Activated CD8-positive, alpha-beta memory T cell treated with anti-CD3 and anti-CD28 coated beads, Interleukin-2, amount 10 ng/mL, durations not matched to agents 7 days and 5 days (primary cell): ENCODE results near the gene MPPED1. TPM values are rescaled to one million over a fixed set of nuclear protein-coding genes. Genes with fewer than 3 reads are reported as not detected.

ENCODE experiments used
- ATAC-seq: fragments of 150-1000 bp; cut with Tn5 transposase; one replicate; pipeline ENCODE4 v1.10.0; 2021; ENCODE audit warnings: moderate library complexity
- CTCF ChIA-PET: fragments of 350-600 bp; sonication (Branson Sonifier 250); formaldehyde crosslinking; loops from one replicate; lab custom pipeline; 2021; ENCODE audit warnings: antibody characterized with exemption; lab: Charles Lee
- DNase-seq: peaks from one replicate; pipeline ENCODE4 v3.0.0-alpha.2; 2020
- H3K27ac Mint-ChIP-seq: one replicate; pipeline ENCODE4 v1.8.0; 2021; ENCODE audit warnings: mild to moderate bottlenecking, mixed read lengths
- H3K27me3 Mint-ChIP-seq: one replicate; pipeline ENCODE4 v1.8.0; 2021; ENCODE audit warnings: mixed read lengths
- H3K36me3 Mint-ChIP-seq: one replicate; pipeline ENCODE4 v1.8.0; 2021; ENCODE audit warnings: mild to moderate bottlenecking, mixed read lengths
- H3K4me1 Mint-ChIP-seq: one replicate; pipeline ENCODE4 v1.8.0; 2021; ENCODE audit warnings: mixed read lengths
- H3K4me3 Mint-ChIP-seq: one replicate; pipeline ENCODE4 v1.8.0; 2021; ENCODE audit warnings: mild to moderate bottlenecking, moderate library complexity, mixed read lengths
- H3K9me3 Mint-ChIP-seq: one replicate; pipeline ENCODE4 v1.8.0; 2022; ENCODE audit warnings: low read depth, mixed read lengths
- total RNA-seq, 2 experiments: library from RNA; stranded (reverse); gene quantifications; one replicate each; pipeline ENCODE4 v1.2.3, GENCODE V29; 2021

MPPED1 gene
- total RNA-seq, 2 experiments from 2014 or later: not detected

DNA sequence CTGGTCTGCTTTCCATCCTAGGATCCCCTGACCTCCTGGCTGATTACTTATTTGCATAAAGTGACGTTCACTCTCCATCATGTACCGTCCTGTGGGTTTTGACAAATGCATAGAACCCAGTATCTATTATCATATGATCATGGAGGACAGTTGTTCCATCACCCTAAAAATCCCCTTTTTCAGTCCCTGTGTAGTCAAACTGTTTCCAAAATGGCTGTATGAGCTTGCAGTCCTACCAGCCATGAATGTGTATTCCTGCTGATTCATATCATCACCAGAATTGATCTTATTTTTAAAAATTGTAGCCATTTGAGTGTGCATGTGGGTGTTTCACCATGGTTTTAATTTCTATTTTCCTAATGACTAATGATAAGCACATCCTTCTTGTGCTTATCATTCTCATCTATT lies 108.8 kb downstream of the MPPED1 start:
- Mint-ChIP-seq H3K4me3 (no peak overlapping the region), H3K4me1 (peaks cover 8% of the 10 kb centered on the region), H3K27me3 (peaks cover 20% of the 10 kb centered on the region), H3K27ac (no peak overlapping the region), H3K9me3 (no peaks in the 10 kb centered on the region), H3K36me3 (no peaks in the 10 kb centered on the region)
- no peak for DNase-seq
- peak; percentile 30 for ATAC-seq
- CTCF ChIA-PET: no interaction called here

DNA sequence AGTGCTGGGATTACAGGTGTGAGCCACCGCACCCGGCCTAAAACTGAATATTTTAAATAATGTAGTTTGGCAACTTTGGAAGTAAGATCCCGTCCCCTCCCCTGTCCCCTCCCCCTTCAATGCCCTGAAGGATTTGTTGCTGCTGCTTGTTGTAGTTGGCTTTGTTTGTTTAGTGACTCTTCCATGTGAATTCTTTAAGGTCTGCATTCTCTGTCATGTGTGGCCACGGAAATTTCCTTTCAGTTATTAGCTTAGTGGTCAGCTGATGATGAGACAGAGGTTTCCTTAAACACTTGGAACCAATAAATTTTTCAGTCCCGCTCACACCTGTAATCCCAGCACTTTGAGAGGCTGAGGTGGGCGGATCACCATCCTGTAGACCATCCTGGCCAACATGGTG lies 109.9 kb downstream of the MPPED1 start:
- no peak for DNase-seq
- ATAC-seq: no peak
- Mint-ChIP-seq H3K9me3 (no peaks in the 10 kb centered on the region), H3K4me3 (no peak overlapping the region), H3K36me3 (no peaks in the 10 kb centered on the region), H3K4me1 (peaks cover 8% of the 10 kb centered on the region), H3K27ac (no peak overlapping the region), H3K27me3 (peaks cover 22% of the 10 kb centered on the region)
- CTCF ChIA-PET: no interaction called here

DNA sequence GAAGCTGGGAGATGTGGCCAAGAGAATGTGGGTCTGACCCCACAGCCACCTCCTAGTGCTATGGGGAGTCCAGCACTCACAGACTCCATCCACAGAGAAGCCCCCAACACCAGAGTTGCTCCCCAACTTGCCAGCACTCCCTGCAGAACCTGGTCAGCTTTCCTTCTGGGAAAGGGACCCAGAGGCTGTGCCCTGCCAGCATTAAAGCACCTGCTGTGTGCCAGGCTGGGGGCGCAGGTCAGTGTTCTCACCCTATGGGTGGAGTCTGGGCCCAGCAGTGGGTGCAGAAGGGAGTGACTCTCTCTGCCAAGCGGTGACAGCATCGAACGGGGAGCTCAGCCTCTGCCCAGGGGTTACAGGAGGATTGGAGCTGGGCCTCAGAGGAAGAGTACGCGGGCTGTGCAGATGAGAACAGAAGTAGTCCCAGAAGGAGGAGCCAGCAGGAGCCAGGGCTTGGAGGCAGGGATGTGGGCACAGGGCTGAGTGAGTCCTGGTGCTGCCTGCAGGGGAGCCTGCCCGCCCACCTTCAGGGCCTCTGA lies 114.4 kb downstream of the MPPED1 start:
- Mint-ChIP-seq H3K4me3 (no peak overlapping the region), H3K9me3 (no peaks in the 10 kb centered on the region), H3K36me3 (no peaks in the 10 kb centered on the region), H3K27me3 (peaks cover 14% of the 10 kb centered on the region), H3K27ac (no peak overlapping the region), H3K4me1 (no peaks in the 10 kb centered on the region)
- CTCF ChIA-PET: no interaction called here
- ATAC-seq (no peak), DNase-seq (no peak)

DNA sequence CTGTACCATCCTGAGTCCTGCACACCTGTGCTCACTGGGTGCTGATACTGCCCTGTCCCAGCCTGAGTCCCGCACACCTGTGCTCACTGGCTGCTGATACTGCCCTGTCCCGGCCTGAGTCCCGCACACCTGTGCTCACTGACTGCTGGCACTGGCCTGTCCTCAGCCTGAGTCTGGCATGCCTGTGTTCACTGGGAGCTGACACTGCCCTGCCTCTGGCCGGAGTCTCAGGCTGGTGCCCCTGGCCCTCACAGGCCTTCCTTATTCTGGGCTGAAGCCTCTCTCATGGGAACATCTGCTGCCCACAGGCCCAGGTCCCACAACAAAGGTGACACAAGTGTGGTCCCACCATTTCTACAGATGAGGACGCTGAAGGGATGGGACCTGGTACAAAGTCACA lies 115.1 kb downstream of the MPPED1 start:
- no peaks in the 10 kb centered on the region for H3K36me3 Mint-ChIP-seq
- no peak overlapping the region for H3K4me3 Mint-ChIP-seq
- H3K27me3 Mint-ChIP-seq: peaks cover 14% of the 10 kb centered on the region
- no peak overlapping the region for H3K27ac Mint-ChIP-seq
- DNase-seq: no peak
- no peaks in the 10 kb centered on the region for H3K4me1 Mint-ChIP-seq
- CTCF ChIA-PET: no interaction called here
- no peak for ATAC-seq
- no peaks in the 10 kb centered on the region for H3K9me3 Mint-ChIP-seq

DNA sequence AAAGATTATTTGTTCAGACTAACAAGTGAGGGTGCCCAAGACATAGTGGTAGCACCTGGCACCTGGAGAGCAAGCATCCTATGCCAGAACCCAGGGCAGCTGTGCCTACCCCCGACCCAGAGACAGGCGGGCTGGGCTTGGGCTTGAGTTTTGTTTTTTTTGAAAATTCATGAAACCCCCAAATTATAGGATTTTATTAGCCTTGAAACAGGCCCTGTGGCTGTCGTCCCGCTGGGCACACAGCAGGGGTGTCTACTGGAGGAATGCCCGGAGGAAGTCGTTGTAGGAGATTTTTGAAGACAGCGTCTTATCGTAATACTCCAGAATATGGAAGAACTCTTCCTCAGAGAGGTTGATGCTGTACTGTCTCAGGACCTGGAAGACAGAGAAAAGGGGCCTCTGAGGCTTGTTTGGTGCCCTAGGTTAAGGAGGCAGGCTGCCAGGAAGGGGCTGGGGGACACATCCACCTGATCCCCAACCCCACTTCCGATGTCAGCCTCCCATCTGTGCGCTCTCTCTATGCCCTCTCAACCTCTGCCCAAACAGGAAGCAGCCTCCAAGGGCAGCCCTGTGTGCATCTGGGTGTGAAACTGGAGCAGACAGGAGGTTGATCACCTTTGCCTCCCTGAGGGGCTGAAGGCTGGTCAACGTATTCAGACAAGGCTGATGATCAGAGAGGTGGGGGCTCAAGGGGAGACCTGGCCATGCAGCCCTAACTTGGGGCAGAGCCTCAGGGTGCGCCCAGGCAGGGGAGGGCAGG lies 117.0 kb downstream of the MPPED1 start:
- no peaks in the 10 kb centered on the region for H3K4me1 Mint-ChIP-seq

DNA sequence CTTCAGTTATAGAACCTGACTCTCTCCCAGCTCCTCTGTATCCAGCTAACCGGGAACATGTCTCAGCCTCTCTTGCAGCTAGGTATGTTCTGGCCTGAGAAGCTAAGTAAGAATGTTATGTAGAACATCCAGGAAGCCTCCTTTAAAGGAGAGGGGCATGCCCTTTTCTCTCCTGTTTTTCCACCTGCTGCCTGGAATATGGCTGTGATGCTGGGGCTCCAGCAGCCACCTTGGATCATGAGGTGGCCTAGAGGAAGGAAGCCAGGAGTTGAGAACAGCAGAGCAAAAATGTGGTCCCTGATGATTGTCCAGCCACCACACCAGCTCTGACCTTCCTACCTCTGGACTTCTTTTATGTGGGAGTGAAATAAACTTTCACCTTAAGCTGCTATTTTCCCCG lies 117.6 kb downstream of the MPPED1 start:
- CTCF ChIA-PET: no interaction called here
- H3K27me3 Mint-ChIP-seq: peaks cover 14% of the 10 kb centered on the region
- ATAC-seq: no peak

More for the DNA sequence above, 117.0 kb downstream of the MPPED1 start:
- H3K36me3 Mint-ChIP-seq: no peaks in the 10 kb centered on the region
- CTCF ChIA-PET: no interaction called here
- ATAC-seq (no peak), DNase-seq (no peak)
- no peak overlapping the region for H3K27ac Mint-ChIP-seq
- no peak overlapping the region for H3K4me3 Mint-ChIP-seq
- H3K9me3 Mint-ChIP-seq: no peaks in the 10 kb centered on the region
- H3K27me3 Mint-ChIP-seq: peaks cover 14% of the 10 kb centered on the region

DNA sequence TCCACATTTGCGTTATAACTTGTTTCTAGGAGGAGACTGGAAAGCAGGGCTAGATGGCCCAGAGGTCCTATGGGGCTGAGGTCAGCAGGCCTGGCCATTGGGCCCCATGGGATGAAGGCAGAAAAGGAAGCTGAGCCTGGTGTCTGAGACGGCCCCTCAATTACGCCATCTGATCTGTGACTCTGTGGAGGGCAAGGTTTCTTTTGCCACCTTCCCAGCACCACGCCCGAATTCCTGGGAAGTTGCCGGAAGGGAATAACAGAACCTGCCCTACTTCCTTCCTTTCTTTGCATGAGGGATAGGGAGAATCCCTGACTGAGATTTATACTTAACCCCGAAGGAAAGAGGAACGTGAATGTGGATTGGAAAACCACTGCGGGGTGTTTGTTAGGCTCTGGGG lies 118.1 kb downstream of the MPPED1 start:
- H3K36me3 Mint-ChIP-seq: no peaks in the 10 kb centered on the region
- no peaks in the 10 kb centered on the region for H3K9me3 Mint-ChIP-seq
- DNase-seq (no peak), ATAC-seq (no peak)
- CTCF ChIA-PET: no interaction called here
- no peak overlapping the region for H3K4me3 Mint-ChIP-seq
- no peaks in the 10 kb centered on the region for H3K4me1 Mint-ChIP-seq
- H3K27me3 Mint-ChIP-seq: peaks cover 12% of the 10 kb centered on the region
- H3K27ac Mint-ChIP-seq: no peak overlapping the region

More for the DNA sequence above, 117.6 kb downstream of the MPPED1 start:
- no peak for DNase-seq
- Mint-ChIP-seq H3K9me3 (no peaks in the 10 kb centered on the region), H3K4me1 (no peaks in the 10 kb centered on the region), H3K27ac (no peak overlapping the region), H3K4me3 (no peak overlapping the region), H3K36me3 (no peaks in the 10 kb centered on the region)

DNA sequence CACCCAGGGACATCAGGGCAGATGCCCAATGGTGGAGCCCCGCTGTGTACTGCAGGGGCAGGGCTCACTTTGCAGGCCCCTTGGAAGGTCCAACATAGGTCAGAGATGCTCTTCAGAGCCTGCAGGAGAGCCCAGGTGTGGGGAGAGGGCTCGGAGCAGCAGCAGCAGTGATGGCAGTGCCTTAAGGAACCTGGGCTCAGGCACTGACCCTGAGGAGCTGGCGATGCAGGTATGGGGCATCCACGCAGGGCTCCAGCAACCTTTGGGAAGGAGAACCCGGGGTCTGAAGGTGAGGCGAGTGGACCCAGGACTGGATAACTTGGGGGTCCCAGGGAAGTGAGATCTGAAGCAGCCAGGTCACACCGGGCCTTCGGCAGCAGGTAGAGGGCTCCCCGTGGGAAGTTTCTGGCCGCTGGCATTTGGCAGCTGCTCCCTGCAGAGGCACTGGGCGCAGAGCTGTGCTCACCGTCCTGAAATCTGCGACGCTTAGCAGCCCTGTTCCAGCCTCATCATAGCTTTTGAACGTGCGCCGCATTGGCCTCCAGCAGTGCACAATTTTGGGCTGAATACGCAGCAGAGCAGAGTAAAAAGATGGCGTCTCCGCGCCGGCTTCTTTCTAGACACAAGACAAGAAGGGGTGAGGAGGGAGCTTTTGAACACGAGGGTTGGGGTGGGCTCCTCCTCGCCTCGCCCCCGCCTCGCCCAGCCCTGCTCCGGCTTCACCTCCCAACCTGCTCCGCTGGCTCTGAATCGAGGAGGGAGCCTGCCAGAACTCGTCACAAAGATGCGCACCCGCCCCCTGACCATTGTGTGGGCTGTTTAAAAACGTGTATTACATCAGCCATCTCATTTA lies 118.8 kb downstream of the MPPED1 start:
- Mint-ChIP-seq H3K9me3 (no peaks in the 10 kb centered on the region), H3K4me1 (no peaks in the 10 kb centered on the region), H3K27ac (no peak overlapping the region), H3K36me3 (no peaks in the 10 kb centered on the region), H3K4me3 (no peak overlapping the region), H3K27me3 (peaks cover 6% of the 10 kb centered on the region)
- DNase-seq: no peak
- no peak for ATAC-seq
- CTCF ChIA-PET: no interaction called here

DNA sequence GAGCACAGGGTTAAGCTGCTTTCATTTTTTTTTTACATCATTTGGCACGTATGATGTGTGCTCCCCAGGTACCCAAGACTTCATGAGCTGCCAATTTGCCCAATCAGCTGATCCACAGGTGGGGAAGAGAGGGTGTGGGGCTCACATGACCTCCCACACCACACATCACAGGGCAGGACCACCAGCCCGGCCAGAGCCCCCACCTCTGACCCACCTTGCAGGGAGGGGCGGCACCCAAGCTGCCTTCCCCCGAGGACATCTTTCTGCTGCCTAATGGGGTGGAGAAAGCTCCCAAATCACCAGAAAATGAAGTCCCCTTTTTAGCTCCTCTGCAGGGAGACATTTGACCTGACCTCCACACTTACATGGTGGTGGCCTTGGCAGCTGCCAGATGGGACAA lies 119.8 kb downstream of the MPPED1 start:
- DNase-seq (no peak), ATAC-seq (no peak)
- no peaks in the 10 kb centered on the region for H3K4me1 Mint-ChIP-seq
- H3K36me3 Mint-ChIP-seq: no peaks in the 10 kb centered on the region
- peaks cover 5% of the 10 kb centered on the region for H3K27me3 Mint-ChIP-seq
- CTCF ChIA-PET: interaction anchor here (0.6 kb wide), 1 partner anchor 18 kb away, joined by 5 read pairs; no protein-coding TSS in a partner anchor
- H3K27ac Mint-ChIP-seq: no peak overlapping the region
- H3K4me3 Mint-ChIP-seq: no peak overlapping the region
- H3K9me3 Mint-ChIP-seq: no peaks in the 10 kb centered on the region

DNA sequence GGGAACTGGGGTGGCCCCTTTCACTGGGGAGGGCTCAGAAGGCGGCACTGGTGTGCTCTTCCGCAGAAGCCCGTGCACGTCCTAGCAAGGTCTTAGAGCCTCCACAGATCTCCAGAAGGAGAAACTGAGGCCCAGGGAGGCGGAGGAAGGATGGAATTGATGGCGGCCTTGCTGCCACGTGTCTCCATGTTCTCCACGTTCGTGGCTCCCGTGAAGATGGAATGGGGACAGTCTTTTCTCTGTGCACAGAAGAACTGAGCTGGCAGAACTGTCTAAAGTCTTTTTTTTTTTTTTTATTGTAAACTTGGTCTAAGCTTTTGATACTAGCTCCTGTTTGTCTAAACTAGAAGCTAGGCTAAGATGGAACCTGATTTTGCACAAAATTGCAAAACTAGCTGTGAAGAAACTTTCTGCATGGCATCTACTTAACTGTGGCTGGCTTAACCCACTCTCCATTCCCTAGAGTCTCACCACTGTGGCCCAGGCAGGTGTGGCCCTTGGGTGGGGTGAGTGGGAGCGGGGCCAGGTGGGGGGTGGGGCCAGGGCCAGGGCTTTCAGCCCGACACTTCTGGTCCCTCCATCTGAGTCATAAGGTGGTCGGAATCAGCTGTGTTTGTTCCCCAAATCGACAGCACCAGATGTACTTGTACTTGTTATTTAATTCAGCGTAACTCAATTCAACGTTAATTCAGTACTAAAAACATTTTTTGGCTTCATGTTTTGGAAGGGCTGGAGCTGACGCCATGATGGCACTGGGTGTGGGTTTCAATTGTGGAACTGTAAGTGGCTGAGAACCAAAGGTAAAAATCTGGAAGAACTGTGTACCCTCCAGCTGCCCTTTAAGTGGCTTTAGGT lies 120.7 kb downstream of the MPPED1 start:
- DNase-seq: no peak
- CTCF ChIA-PET: interaction anchor here (0.6 to 0.8 kb wide), 2 partner anchors 11 to 19 kb away, joined by 3 to 5 read pairs; no protein-coding TSS in a partner anchor
- Mint-ChIP-seq H3K4me1 (no peaks in the 10 kb centered on the region), H3K4me3 (no peak overlapping the region), H3K27ac (no peak overlapping the region), H3K9me3 (no peaks in the 10 kb centered on the region), H3K27me3 (peaks cover 5% of the 10 kb centered on the region), H3K36me3 (no peaks in the 10 kb centered on the region)
- no peak for ATAC-seq

DNA sequence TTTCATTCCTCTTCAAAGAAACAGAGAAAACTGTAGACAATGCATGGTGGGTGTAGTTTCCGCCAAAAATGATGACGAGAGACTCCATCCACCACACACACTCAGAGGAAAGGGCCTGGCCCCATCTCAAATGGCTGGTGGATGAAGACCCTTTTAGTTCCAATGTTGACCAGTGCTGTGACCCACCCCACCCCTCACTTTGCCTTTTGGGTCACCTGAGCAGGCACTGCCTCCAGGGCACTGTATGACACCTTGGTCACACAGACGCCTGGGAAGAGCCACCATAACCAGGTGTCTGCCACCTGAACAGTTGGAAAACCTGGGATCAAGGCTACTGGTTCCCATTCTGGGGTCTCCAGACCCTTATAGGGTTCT lies 121.3 kb downstream of the MPPED1 start:
- CTCF ChIA-PET: no interaction called here
- Mint-ChIP-seq H3K27ac (no peak overlapping the region), H3K4me3 (no peak overlapping the region), H3K4me1 (no peaks in the 10 kb centered on the region), H3K27me3 (peaks cover 7% of the 10 kb centered on the region), H3K36me3 (no peaks in the 10 kb centered on the region), H3K9me3 (no peaks in the 10 kb centered on the region)
- no peak for ATAC-seq
- no peak for DNase-seq

DNA sequence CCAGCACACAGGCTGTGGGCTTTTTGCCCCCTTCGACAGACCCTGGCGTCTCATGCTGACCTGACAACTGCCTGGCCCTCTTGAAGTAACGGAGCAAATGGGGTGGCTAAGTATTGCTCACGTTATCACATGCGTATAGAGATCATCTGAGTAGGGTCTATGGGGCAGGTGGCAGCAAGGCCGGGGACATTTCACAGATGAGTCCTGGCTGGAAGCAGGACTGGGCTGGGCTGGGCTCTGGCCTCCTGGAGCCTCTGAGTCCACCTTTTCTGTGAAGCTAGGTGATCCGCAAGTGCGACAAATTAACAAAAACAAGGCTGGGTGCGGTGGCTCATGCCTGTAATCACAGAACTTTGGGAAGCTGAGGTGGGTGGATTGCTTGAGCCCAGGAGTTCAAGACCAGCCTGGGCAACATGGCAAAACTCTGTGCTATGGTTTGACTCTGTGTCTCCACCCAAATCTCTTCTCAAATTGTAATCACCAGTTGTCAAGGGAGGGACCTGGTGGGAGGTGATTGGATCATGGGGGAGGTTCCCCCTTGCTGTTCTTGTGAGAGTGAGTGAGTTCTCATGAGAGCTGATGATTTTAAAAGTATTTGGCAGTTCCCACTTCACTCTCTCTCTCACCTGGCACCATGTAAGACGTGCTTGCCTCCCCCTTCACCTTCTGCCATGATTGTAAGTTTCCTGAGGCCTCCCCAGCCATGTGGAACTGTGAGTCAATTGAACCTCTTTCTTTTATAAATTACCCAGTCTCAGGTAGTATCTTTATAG lies 122.0 kb downstream of the MPPED1 start:
- no peak overlapping the region for H3K27ac Mint-ChIP-seq
- H3K4me1 Mint-ChIP-seq: no peaks in the 10 kb centered on the region
- no peak overlapping the region for H3K4me3 Mint-ChIP-seq
- peaks cover 7% of the 10 kb centered on the region for H3K27me3 Mint-ChIP-seq
- CTCF ChIA-PET: no interaction called here
- DNase-seq (no peak), ATAC-seq (no peak)
- H3K36me3 Mint-ChIP-seq: no peaks in the 10 kb centered on the region
- no peaks in the 10 kb centered on the region for H3K9me3 Mint-ChIP-seq
